ENCODE results near the gene HOXA11. TPM values are rescaled to one million over a fixed set of nuclear protein-coding genes. Genes with fewer than 3 reads are reported as not detected.

HOXA11 gene
- total and polyA plus RNA-seq, 2 of the 4 experiments (the other 2 are of a cell fraction), result 0.05 TPM; not detected in 1

- in situ Hi-C loops (cut with MboI; ENCODE audit: low sequenced_read_pairs), result no loop called here
Measured at GRCh38 chr7:27176524-27176845, 8.5 kb downstream of the HOXA11 start.

More at GRCh38 chr7:27176524-27176845, 8.5 kb downstream of the HOXA11 start:
- no peaks in the 10 kb centered on the region for H3K79me1 ChIP-seq (ENCODE audit: low read depth in 1 of 2, low read length in 2 of 2)
- no peak overlapping the region for H4K91ac ChIP-seq (ENCODE audit: insufficient read depth, low read depth, low read length)
- H3K9me1 ChIP-seq (ENCODE audit: insufficient read depth, low read length), result no peaks in the 10 kb centered on the region
- no peaks in the 10 kb centered on the region for H3K36me3 ChIP-seq (ENCODE audit: control insufficient read depth, insufficient read depth, low read length)
- H3K18ac ChIP-seq (ENCODE audit: low read depth, low read length), result no peak overlapping the region
- H2BK20ac ChIP-seq (ENCODE audit: low read depth, low read length), result no peak overlapping the region
- H3K4me2 ChIP-seq (ENCODE audit: low read depth, low read length), result no peak overlapping the region
- WGBS, 2 experiments (ENCODE audit: extremely low coverage in 2 of 2, insufficient read length in 1 of 2), result 63% methylated on average over 2 of the region's 3 CpGs; no CpG with 5 or more reads in 1 of the 2 experiments
- no peak overlapping the region for H3K4me3 ChIP-seq (ENCODE audit: insufficient read depth, low read depth, low read length)
- intact Hi-C loops (cut with micrococcal nuclease), result no loop called here
- H3K4ac ChIP-seq (ENCODE audit: low read depth, low read length), result no peak overlapping the region
- H3K27me3 ChIP-seq (ENCODE audit: control insufficient read depth, insufficient read depth, low read length), result peaks cover 89% of the 10 kb centered on the region
- H2AFZ ChIP-seq (replicated peaks; ENCODE audit: low read length, poor library complexity), result no peak overlapping the region
- H2BK5ac ChIP-seq (ENCODE audit: low read depth, low read length, poor library complexity, severe bottlenecking), result no peak overlapping the region
- H4K8ac ChIP-seq (ENCODE audit: low read depth in 2 of 2, low read length in 2 of 2), result no peak overlapping the region
- TF ChIP-seq POLR2A (IDR thresholded peaks at IDR 0.05; ENCODE audit: low read depth, low read length) (no peak), RFX5 (IDR thresholded peaks at IDR 0.05; ENCODE audit: low read depth, low read length) (no peak), CEBPB (IDR thresholded peaks at IDR 0.05; ENCODE audit: low read depth, low read length) (no peak), BHLHE40 (IDR thresholded peaks at IDR 0.05; ENCODE audit: low read depth, low read length) (no peak), MXI1 (IDR thresholded peaks at IDR 0.05; ENCODE audit: borderline replicate concordance, low read depth, low read length) (no peak), RCOR1 (IDR thresholded peaks at IDR 0.05; ENCODE audit: insufficient replicate concordance, low read length) (no peak), NFE2L2 (IDR thresholded peaks at IDR 0.05; ENCODE audit: low read depth, low read length) (no peak), CTCF (conservative IDR thresholded peaks at IDR 0.05; ENCODE audit: low read depth, low read length) (no peak), CHD1 (IDR thresholded peaks at IDR 0.05; ENCODE audit: low read depth, low read length) (no peak), MAFK (IDR thresholded peaks at IDR 0.05; ENCODE audit: low read depth, low read length) (no peak)
- TF ChIP-seq, protein P1, sequence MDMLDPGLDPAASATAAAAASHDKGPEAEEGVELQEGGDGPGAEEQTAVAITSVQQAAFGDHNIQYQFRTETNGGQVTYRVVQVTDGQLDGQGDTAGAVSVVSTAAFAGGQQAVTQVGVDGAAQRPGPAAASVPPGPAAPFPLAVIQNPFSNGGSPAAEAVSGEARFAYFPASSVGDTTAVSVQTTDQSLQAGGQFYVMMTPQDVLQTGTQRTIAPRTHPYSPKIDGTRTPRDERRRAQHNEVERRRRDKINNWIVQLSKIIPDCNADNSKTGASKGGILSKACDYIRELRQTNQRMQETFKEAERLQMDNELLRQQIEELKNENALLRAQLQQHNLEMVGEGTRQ (IDR thresholded peaks at IDR 0.05; ENCODE audit: low read depth, low read length), result no peak
- H3K14ac ChIP-seq (replicated peaks; ENCODE audit: low read depth, low read length), result no peak overlapping the region
- BruUV-seq (replicated peaks), result no TSS peak
- no peak overlapping the region for H3K27ac ChIP-seq (ENCODE audit: insufficient read depth, low read length)
- dilution Hi-C loops (cut with HindIII; ENCODE audit: low sequenced_read_pairs, unreplicated experiment), result no loop called here
- no peak overlapping the region for H4K5ac ChIP-seq (ENCODE audit: low read depth, low read length)
- no peak overlapping the region for H3K9ac ChIP-seq (ENCODE audit: low read depth, low read length)
- POLR2A ChIA-PET (ENCODE audit: unreplicated experiment), result no interaction called here
- no peak overlapping the region for H2AK9ac ChIP-seq (replicated peaks; ENCODE audit: low read depth, low read length, poor library complexity)
- H3K4me1 ChIP-seq (ENCODE audit: control insufficient read depth, insufficient read depth, low read length), result no peaks in the 10 kb centered on the region; the same call in 1 of the 2 replicates
- CTCF ChIA-PET, result no interaction called here
- ATAC-seq (ENCODE audit: low read depth) (no peak), DNase-seq (no peak)
- H3K56ac ChIP-seq (ENCODE audit: extremely low read depth, insufficient read depth, low read length), result no peak overlapping the region
- no peak overlapping the region for H2BK120ac ChIP-seq (ENCODE audit: low read depth, low read length)
- H2BK15ac ChIP-seq (ENCODE audit: low read depth, low read length), result no peak overlapping the region
- 0 out of 2 replicates have a peak, but pooled peaks cover 14% of the 10 kb centered on the region for H4K20me1 ChIP-seq (ENCODE audit: insufficient read depth, low read length)
- H2AK5ac ChIP-seq (ENCODE audit: low read depth, low read length), result no peak overlapping the region
- no peak overlapping the region for H3K23ac ChIP-seq (ENCODE audit: low read depth, low read length)
- peaks cover 7% of the 10 kb centered on the region; the same call in 1 of the 2 replicates for H3K9me3 ChIP-seq (ENCODE audit: control insufficient read depth, insufficient read depth, low read length)

All from IMR-90 (cell line).